Fibroblast of skin of abdomen (primary cell): ENCODE data around the gene TMEM131L.
A peak's percentile ranks its signal among the peaks of the same experiment; 100 is the strongest.
"Not testable (repeated sequence)": the region's sequence is repeated elsewhere in the genome, so short reads cannot be mapped to it uniquely, and the experiment has no call there.

Source experiments
- DNase-seq: peaks from one replicate; pipeline ENCODE4 v3.0.0-alpha.2; 2013

TMEM131L gene

DNA sequence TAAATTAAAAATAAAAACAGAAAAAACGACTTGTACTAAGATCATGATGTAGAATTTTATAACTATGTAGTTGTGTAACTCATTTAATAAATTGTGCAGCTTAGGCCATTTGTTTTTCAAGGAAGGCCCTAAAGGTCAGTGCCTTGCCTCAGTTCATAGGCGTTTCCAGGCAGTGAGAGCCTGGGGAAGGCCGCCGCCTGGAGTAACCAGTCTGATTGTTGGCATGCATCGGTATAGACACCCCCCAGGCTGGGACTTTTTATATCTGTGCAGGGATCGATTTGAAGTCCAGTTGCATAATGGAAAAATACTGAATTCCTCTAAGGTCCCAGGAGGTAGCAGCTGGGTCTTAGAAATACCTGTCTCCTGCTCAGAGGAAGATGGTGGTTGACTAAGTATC, 77.2 kb downstream of the TMEM131L start:
- DNase-seq: no peak

DNA sequence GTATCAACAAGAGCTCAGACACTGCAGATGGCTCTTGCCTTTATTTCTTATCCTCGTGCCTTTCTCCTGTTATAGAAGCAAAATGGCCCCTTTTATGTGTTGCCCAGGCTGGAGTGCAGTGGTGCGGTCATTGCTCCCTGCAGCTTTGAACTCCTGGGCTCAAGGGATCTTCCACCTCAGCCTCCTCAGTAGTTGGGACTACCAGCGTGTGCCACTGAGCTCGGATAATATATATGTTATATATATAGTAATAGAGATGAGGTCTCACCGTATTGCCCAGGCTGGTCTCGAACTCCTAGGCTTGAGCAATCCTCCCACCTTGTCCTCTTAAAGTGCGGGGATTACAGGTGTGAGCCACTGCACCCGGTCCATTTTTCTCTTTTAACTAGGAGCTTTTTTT, 79.7 kb downstream of the TMEM131L start:
- DNase-seq: no peak

DNA sequence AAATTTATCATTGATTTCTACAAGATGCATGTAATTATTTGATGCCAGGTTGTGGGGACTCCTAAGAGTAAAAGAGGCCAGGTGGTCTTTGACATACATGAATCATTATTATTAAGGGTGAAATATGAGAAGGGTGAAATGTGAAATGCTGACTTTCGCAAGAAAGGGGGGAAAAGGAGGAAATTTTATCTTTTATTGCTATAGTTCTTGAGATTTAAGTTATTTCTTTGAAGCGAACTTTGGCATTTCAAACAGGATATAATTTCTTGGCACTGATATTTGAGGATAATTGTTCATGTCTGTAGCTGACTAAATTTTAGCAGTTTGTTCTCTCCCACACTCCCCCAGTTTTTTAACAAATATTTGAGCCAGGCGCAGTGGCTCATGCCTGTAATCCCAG, 80.1 kb downstream of the TMEM131L start:
- no peak for DNase-seq

DNA sequence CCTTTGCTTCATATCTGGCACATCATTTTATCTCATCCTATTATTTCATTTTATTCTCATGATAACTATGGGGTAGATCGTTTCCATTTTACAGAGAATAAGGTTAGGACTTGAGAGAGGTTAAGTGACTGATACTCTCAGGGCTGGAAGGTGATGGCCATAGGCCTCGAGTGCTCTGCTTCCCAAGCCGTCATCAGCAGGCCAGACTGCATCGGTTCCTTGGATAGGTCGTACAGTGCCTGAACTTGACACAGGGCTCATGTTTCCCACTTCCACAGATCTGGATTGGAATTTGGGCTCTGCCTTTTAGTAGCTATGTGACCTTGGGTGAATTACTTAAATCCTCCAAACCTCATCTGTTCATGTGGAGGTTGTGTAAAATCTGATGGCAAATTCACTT, 81.4 kb downstream of the TMEM131L start:
- no peak for DNase-seq

DNA sequence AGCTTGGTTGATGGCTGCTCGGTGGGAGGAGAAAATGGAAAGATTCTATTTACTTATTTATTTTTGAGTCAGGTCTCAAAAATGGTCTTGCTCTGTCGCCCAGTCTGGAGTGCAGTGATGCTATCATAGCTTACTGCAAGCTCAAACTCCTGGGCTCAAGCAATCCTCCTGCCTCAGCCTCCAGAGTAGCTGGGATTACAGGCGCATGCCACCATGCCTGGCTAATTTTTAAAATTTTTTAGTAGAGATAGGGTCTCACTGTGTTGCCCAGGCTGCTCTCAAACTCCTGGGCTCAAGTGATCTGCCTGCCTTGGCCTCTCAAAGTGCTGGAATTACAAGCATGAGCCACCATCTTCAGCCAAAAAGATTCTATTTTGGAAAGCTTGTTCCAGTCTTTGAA, 82.7 kb downstream of the TMEM131L start:
- DNase-seq: not testable (repeated sequence)

- DNase-seq: no peak
These were observed 83.2 kb downstream of the TMEM131L start for GRCh38 chr4:153549405-153549804.

GRCh38 chr4:153553155-153553818, 87.1 kb downstream of the TMEM131L start:
- DNase-seq: no peak

DNA sequence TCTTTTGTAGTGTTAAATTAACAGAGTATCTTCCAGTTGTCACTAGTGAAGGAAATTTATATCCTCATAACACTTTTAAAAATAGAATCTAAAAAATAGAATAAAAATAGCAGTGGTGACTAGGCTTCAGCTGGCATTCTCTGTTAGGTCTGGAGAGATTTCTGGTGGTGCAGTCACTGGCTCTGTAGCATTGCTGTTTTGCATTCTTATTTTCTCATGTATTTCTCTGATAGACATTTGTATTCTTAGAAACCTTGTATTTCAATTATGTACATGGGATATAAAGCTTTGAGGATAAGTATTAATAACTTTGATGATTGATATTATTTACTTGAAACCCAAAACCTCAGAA, 87.6 kb downstream of the TMEM131L start:
- no peak for DNase-seq

DNA sequence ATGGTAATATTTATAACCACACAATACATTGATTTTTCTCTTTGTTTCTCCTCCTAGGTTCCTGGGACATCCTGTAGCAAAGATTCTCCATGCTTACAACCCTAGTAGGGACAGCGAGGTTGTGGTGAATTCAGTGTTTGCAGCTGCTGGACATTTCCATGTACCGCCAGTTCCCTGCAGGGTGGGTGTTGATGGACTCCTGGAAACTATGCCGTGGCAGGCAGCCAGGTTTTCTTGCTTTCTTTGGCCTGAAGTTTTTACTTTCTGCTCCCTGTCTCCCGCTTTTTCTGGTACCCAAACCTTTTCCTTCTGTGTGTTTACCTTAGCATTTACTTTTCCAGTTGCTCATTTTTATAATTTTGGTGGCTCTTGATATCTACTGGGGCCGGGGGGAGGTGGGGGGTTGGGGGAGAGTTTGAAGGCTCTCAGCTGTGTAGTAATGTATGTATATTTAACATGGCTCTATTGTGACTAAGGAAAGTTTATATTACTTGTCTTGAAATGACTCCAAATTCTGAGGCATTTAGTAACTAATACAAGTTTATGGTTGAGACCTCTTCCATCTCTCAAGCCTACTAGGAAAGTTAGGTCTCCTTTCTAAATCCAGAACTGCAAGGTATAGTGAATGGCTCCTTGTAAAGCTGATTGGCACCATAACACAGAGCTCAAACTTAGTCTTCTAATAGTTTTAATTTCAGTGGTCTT, 89.7 kb downstream of the TMEM131L start:
- peak; percentile 85 for DNase-seq

GRCh38 chr4:153556435-153556815, 90.3 kb downstream of the TMEM131L start:
- no peak for DNase-seq

DNA sequence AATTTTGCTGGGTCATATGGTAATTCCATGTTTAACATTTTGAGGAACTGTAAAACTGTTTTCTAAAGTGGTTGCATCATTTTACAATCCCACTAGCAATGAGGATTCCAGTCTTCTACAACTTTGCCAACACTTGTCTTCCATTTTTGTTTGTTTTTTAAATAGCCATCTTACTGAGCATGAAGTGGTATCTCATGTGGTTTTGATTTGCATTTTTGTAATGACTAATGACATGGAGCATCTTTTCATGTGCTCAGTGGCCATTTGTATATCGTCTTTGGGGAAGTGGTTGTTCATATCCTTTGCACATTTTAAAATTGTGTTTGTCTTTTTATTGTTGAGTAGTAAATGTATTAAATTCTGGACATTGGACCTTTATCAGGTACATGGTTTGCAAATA, 94.7 kb downstream of the TMEM131L start:
- DNase-seq: peak; percentile 42

GRCh38 chr4:153564630-153565525, 98.7 kb downstream of the TMEM131L start:
- no peak for DNase-seq

GRCh38 chr4:153566631-153567150, 100.5 kb downstream of the TMEM131L start:
- DNase-seq: no peak

DNA sequence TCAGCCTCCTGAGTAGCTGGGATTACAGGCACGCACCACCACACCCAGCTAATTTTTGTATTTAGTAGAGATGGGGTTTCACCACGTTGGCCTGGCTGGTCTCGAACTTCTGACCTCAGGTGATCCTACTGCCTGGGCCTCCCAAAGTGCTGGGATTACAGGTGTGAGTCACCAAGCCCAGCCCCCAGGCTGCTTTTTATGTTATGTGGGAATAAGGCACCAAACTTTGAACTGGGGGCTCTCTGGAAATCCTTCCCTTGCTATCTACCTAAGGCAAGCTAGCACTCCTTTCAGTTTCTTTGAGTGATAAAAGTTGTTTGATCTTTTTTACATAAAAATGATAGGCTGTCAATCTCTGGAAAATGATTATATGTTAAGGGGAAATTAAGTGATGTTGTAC, 101.5 kb downstream of the TMEM131L start:
- not testable (repeated sequence) for DNase-seq

GRCh38 chr4:153570228-153570973, 104.2 kb downstream of the TMEM131L start:
- DNase-seq: no peak

DNA sequence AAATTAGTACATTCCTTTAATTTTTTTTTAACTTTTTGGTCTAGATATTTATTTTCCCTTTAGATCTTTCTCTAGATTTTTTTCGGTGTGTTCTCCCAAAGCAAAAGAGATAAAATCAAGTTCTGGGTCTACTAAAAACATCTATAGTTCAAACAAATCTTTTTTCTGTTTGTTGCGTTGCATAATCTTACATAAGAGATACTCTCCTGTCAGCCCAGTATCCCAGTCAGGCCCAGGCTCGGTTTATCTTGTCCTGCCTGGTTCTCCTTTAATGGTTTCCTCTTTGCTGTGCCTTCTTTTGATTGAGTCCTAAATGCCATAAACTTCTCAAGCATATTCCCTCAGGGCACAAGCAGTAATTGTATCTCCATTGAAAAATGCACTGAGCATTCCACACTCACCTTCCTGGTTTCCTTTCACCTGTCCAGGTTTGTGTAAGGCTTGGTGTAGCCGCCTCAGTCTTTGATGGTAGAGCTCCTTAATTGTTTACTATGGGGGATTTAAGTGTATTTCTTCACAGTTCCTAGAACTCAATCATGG, 104.9 kb downstream of the TMEM131L start:
- no peak for DNase-seq

- DNase-seq: no peak
These were observed 106.4 kb downstream of the TMEM131L start for GRCh38 chr4:153572609-153573008.

- DNase-seq: no peak
These were observed 107.1 kb downstream of the TMEM131L start for GRCh38 chr4:153573221-153573620.

- peak; percentile 91 for DNase-seq
These were observed 108.0 kb downstream of the TMEM131L start for GRCh38 chr4:153573881-153574802.

- no peak for DNase-seq
These were observed 110.2 kb downstream of the TMEM131L start for GRCh38 chr4:153576443-153576774.

DNA sequence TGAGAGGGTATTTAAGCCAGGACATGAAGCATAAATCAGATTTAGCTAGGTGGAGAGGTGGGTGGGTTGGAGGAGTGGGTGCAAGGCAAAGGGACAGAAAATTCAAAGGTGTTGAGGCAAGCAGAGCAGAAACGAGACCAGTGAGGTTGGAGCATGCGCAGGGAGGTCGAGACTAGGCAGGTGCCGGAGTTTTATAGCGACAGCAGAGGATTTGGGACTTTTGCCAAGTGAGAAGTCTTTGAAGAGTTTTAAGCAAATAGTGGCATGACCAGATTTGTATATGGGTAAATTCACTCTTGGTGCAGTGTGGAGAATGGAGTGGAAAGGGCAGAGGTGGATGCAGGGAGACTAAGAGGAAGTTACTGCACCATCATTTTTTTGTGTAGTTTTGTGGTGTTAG, 110.9 kb downstream of the TMEM131L start:
- no peak for DNase-seq
